ENCODE results near the gene UTF1.

GRCh38 chr10:133280391-133281059 is 50.5 kb downstream of the UTF1 start:
- TF ChIP-seq POLR2A (IDR thresholded peaks at IDR 0.05; ENCODE audit: low read length) (no peak), GATA1 (IDR thresholded peaks at IDR 0.05; ENCODE audit: low read depth, low read length) (no peak)

Measured in erythroblast (primary cell).